Chondrocyte (in vitro differentiated cells): Measurements from ENCODE around the gene CHD6. TPM values are rescaled to one million over a fixed set of nuclear protein-coding genes. Genes with fewer than 3 reads are reported as not detected.

Experiments
- DNase-seq: peaks from one replicate; pipeline ENCODE4 v3.0.0; 2021; ENCODE audit warnings: mixed read lengths, low spot score
- H3K27ac Mint-ChIP-seq: one replicate; pipeline ENCODE4 v1.8.0; 2021; ENCODE audit warnings: mild to moderate bottlenecking, moderate library complexity, mixed read lengths; ENCODE audit not compliant: unreplicated experiment
- H3K27me3 Mint-ChIP-seq: 2 replicates; pipeline ENCODE4 v1.8.0; 2021; ENCODE audit warnings: low read depth, mixed read lengths
- H3K36me3 Mint-ChIP-seq: 2 replicates; pipeline ENCODE4 v1.8.0; 2021; ENCODE audit warnings: low read depth, mixed read lengths
- H3K4me1 Mint-ChIP-seq: 2 replicates; pipeline ENCODE4 v1.8.0; 2021; ENCODE audit warnings: low read depth, mild to moderate bottlenecking, mixed read lengths
- H3K4me3 Mint-ChIP-seq: one replicate; pipeline ENCODE4 v1.8.0; 2021; ENCODE audit warnings: mild to moderate bottlenecking, moderate library complexity, mixed read lengths; ENCODE audit not compliant: unreplicated experiment
- H3K9me3 Mint-ChIP-seq: 2 replicates; pipeline ENCODE4 v1.8.0; 2021; ENCODE audit warnings: low read depth, mixed read lengths
- total RNA-seq: library from RNA; stranded (reverse); gene quantifications from 3 replicates; pipeline ENCODE4 v1.2.1, GENCODE V29; 2021
- TF ChIP-seq, protein P1 (sequence below): fragments of 200-600 bp; sonication (generic); IDR thresholded peaks from 2 replicates; pipeline ENCODE4 v1.5.0; 2021; ENCODE audit warnings: antibody characterized with exemption, mild to moderate bottlenecking, moderate library complexity

CHD6 gene
- total RNA-seq, 1 donor from 2014 or later, result 29.9 TPM

DNA sequence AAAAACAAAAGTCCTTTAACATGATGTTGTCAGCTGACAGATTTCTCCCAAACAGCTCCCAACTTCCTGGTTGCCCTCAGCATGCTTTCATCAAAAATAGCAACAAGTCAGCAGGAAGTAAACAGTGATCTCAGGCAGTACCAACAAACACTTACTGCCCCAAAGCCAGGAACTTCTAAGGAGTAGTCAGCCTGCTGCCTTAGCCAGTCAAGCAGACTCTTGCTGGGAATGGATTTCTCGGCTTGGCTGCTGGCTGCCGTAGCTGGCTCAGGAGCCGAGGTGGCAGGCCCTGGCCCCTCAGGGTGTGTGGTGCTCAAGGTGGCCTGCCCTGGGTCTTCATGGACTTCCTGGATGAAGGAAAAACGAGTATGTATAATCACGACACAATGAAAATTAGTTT lies 205.0 kb downstream of the CHD6 start:
- H3K4me3 Mint-ChIP-seq, result no peak overlapping the region

DNA sequence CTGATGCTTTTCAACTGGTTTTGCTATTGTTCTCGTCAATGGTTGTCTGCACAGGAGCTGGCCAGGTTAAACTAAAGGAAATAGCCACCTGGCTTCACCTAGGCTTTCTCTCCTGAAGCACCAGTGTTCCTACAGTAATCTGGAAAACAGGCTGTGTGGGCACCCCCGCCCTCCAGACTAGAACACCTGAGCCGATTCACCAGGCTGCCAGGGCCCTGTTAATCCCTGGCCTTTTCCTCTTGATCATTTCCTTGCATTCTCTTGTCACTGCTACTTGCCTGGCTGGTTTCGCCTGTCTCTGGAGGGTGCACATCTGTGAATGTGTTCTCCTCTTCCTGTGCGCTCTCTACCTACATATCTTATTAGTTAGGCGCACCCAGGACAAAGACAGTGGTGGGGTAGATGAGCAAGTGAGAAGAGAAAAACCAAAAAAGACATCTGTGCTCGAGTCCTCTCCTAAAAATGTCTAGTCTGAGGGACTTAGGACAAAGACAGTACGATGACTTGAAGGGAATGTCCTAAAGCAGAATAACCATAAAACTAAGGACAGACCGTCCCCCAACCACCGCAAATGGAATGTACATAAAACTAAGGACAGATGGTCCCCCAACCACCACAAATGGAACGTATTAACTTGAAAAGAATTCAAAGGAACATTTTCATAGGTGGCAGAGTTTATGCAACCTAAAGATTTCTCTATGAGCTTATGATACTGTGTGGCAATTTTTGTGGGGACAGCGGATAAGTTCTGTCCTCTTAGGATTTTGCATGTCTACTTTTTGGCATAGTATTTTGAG lies 205.7 kb downstream of the CHD6 start:
- H3K27me3 Mint-ChIP-seq, result no peaks in the 10 kb centered on the region
- H3K9me3 Mint-ChIP-seq, result no peaks in the 10 kb centered on the region
- TF ChIP-seq, protein P1, sequence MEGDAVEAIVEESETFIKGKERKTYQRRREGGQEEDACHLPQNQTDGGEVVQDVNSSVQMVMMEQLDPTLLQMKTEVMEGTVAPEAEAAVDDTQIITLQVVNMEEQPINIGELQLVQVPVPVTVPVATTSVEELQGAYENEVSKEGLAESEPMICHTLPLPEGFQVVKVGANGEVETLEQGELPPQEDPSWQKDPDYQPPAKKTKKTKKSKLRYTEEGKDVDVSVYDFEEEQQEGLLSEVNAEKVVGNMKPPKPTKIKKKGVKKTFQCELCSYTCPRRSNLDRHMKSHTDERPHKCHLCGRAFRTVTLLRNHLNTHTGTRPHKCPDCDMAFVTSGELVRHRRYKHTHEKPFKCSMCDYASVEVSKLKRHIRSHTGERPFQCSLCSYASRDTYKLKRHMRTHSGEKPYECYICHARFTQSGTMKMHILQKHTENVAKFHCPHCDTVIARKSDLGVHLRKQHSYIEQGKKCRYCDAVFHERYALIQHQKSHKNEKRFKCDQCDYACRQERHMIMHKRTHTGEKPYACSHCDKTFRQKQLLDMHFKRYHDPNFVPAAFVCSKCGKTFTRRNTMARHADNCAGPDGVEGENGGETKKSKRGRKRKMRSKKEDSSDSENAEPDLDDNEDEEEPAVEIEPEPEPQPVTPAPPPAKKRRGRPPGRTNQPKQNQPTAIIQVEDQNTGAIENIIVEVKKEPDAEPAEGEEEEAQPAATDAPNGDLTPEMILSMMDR, result no peak
- no peak overlapping the region for H3K4me3 Mint-ChIP-seq
- no peak for DNase-seq
- H3K36me3 Mint-ChIP-seq, result peaks cover 43% of the 10 kb centered on the region
- no peak overlapping the region for H3K27ac Mint-ChIP-seq
- H3K4me1 Mint-ChIP-seq, result no peaks in the 10 kb centered on the region

More for the DNA sequence above, 205.0 kb downstream of the CHD6 start:
- no peak for DNase-seq
- Mint-ChIP-seq H3K27me3 (no peaks in the 10 kb centered on the region), H3K36me3 (peaks cover 48% of the 10 kb centered on the region), H3K9me3 (no peaks in the 10 kb centered on the region), H3K27ac (no peak overlapping the region), H3K4me1 (no peaks in the 10 kb centered on the region)
- TF ChIP-seq, protein P1, result no peak

DNA sequence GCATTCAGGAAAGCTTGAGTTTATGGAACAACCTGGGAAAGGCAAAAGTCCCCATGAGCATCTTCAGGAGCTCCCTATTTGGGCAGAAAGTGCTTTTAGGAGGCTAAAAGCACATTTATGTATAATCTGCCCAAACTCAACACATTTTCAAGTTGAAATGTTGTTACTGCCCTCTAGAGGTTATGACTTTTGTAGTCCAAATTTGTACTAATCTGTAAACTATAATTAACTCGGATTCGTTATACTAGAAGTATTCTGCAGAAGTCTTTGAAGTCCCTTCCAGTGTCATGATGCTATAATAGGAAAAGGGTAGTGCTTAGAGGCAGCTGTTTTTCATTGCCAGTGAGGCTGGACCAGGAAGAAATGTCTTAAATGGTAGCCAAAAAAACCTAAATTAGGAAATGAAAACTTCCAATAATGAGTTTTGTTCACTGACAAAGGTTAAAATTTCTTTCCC lies 206.8 kb downstream of the CHD6 start:
- Mint-ChIP-seq H3K27me3 (no peaks in the 10 kb centered on the region), H3K36me3 (peaks cover 41% of the 10 kb centered on the region), H3K4me3 (no peak overlapping the region), H3K9me3 (no peaks in the 10 kb centered on the region), H3K4me1 (no peaks in the 10 kb centered on the region), H3K27ac (no peak overlapping the region)
- TF ChIP-seq, protein P1, result peak; percentile 83
- no peak for DNase-seq

DNA sequence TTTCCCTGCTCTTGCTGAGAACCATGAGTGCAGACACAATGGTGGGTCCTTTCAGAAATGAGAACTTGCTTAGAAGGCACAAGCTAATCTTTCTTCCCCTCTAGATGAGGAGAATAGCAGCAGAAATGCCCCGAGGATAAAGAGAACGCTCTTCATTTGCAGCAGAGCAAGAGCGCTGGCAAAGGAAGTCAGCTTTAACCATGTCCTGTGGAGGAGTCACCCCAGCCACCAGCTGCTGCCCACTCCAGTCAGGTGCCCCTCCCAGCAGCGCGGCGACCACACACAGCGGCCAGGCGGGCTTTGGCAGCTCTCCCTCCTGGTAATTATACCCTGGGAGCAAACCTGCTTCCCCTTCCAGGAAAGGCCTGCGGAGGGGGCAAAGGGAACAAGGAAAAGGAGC lies 209.2 kb downstream of the CHD6 start:
- Mint-ChIP-seq H3K4me3 (no peak overlapping the region), H3K36me3 (peaks cover 38% of the 10 kb centered on the region), H3K4me1 (no peaks in the 10 kb centered on the region), H3K9me3 (no peaks in the 10 kb centered on the region), H3K27me3 (no peaks in the 10 kb centered on the region), H3K27ac (no peak overlapping the region)
- DNase-seq, result no peak
- TF ChIP-seq, protein P1, result no peak

DNA sequence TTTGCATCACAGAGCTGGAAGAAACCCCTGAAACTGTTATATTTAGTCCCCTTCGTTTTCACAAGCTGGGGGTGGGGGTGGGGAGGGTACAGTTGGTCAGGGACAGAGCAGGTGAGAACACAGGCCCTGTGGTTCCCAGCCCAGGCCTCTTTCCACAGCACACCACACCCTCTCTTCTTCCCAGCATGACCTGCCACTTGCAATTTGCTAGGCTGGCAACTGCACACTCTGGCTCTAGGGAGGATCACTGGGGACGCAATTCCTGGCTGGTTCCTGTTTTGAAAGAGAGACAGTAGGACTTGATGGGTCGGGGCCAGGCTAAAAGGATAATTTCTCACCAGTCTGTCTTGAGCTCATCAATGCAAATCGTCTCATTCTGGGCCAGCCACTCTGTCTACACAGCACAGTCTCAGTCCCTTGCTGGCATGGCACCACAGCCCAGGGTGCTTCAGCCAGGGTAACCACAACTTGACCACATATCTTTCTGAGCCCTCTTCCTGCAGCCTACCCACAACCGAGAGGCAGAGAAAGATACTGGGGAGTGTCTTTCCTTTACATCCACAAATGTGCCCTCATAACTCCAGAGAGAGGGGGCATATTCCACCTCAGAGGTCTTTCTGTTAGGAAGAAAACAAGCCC lies 209.9 kb downstream of the CHD6 start:
- no peaks in the 10 kb centered on the region for H3K9me3 Mint-ChIP-seq
- TF ChIP-seq, protein P1, result no peak
- no peak overlapping the region for H3K27ac Mint-ChIP-seq
- H3K4me1 Mint-ChIP-seq, result no peaks in the 10 kb centered on the region
- H3K4me3 Mint-ChIP-seq, result no peak overlapping the region
- H3K27me3 Mint-ChIP-seq, result no peaks in the 10 kb centered on the region
- DNase-seq, result no peak
- H3K36me3 Mint-ChIP-seq, result peaks cover 32% of the 10 kb centered on the region
